H1 (cell line): ENCODE measurements around the gene ACTR8. TPM values are rescaled to one million over a fixed set of nuclear protein-coding genes. Genes with fewer than 3 reads are reported as not detected.

ENCODE experiments used
- CHD7 ChIP-seq: fragments of 300-600 bp; sonication (generic); IDR thresholded peaks from 2 replicates; pipeline ENCODE4 v1.7.1; 2012; ENCODE audit warnings: low read length, moderate library complexity, mild to moderate bottlenecking, inconsistent platforms; ENCODE audit not compliant: insufficient replicate concordance
- polyA plus RNA-seq, 7 experiments: library from polyadenylated mRNA; depleted of rRNA in 3 of 7; stranded (reverse) in 5 of 7; unstranded in 2 of 7; fragments of >200 nt in 5 of 7; fragments of 200-250 nt in 2 of 7; gene quantifications; 1 replicate in 5 of 7; 2 replicates in 1 of 7; 4 replicates in 1 of 7; pipeline versions ENCODE4 v1.2.1 to v1.2.3, GENCODE V29; 2011 to 2013; ENCODE audit warnings: missing spikeins in 2 of 7, mixed read lengths in 2 of 7
- total RNA-seq: library from RNA; stranded (reverse); fragmentation: NEBNext Ultra II Directional; extraction: Animal tissue kit (Norgen Biotek cat#: 25700); gene quantifications from 2 replicates; pipeline ENCODE4 v1.2.1, GENCODE V29; 2021

Gene ACTR8
- total and polyA plus RNA-seq, 2 of the 8 experiments (the other 6 are each of a cell fraction or from before 2014, with no cell fraction given) = 8.3 to 26.9 TPM

GRCh38 chr3:53880396-53881345, 1.3 kb downstream of the ACTR8 start (continued):
- no peak for TF ChIP-seq CHD7
